ENCODE measurements around the gene EHMT1.

Gene EHMT1

GRCh38 chr9:137814841-137815240, 196.0 kb downstream of the EHMT1 start:
- Histone ChIP-seq H2AFZ (ENCODE audit: low read depth, low read length, severe bottlenecking) (no peak overlapping the region), H3F3A (ENCODE audit: insufficient read depth) (no peaks in the 10 kb centered on the region), H4K20me1 (ENCODE audit: low read depth, low read length) (no peaks in the 10 kb centered on the region), H3K4me3 (ENCODE audit: insufficient read depth, low read length, poor library complexity, severe bottlenecking) (no peak overlapping the region), H3K27ac (ENCODE audit: low read depth, low read length) (no peak overlapping the region), H3K9me2 (replicated peaks; ENCODE audit: insufficient read depth, low read length) (no peaks in the 10 kb centered on the region), H3K9me3 (ENCODE audit: insufficient read depth, low read length) (no peaks in the 10 kb centered on the region), H3K36me3 (ENCODE audit: low read length) (no peaks in the 10 kb centered on the region), H3K27me3 (ENCODE audit: low read length) (no peaks in the 10 kb centered on the region), H3K4me2 (ENCODE audit: low read depth, low read length, poor library complexity, severe bottlenecking) (no peak overlapping the region), H3K9ac (ENCODE audit: low read length) (no peak overlapping the region), H3K79me2 (ENCODE audit: insufficient read depth, low read length) (no peaks in the 10 kb centered on the region)
- no peak for TF ChIP-seq EZH2phosphoT487 (conservative IDR thresholded peaks at IDR 0.05; ENCODE audit: low read length)
- TF ChIP-seq, protein P1, sequence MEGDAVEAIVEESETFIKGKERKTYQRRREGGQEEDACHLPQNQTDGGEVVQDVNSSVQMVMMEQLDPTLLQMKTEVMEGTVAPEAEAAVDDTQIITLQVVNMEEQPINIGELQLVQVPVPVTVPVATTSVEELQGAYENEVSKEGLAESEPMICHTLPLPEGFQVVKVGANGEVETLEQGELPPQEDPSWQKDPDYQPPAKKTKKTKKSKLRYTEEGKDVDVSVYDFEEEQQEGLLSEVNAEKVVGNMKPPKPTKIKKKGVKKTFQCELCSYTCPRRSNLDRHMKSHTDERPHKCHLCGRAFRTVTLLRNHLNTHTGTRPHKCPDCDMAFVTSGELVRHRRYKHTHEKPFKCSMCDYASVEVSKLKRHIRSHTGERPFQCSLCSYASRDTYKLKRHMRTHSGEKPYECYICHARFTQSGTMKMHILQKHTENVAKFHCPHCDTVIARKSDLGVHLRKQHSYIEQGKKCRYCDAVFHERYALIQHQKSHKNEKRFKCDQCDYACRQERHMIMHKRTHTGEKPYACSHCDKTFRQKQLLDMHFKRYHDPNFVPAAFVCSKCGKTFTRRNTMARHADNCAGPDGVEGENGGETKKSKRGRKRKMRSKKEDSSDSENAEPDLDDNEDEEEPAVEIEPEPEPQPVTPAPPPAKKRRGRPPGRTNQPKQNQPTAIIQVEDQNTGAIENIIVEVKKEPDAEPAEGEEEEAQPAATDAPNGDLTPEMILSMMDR (IDR thresholded peaks at IDR 0.05; ENCODE audit: insufficient read depth, low read length, poor library complexity, severe bottlenecking): no peak

DNA sequence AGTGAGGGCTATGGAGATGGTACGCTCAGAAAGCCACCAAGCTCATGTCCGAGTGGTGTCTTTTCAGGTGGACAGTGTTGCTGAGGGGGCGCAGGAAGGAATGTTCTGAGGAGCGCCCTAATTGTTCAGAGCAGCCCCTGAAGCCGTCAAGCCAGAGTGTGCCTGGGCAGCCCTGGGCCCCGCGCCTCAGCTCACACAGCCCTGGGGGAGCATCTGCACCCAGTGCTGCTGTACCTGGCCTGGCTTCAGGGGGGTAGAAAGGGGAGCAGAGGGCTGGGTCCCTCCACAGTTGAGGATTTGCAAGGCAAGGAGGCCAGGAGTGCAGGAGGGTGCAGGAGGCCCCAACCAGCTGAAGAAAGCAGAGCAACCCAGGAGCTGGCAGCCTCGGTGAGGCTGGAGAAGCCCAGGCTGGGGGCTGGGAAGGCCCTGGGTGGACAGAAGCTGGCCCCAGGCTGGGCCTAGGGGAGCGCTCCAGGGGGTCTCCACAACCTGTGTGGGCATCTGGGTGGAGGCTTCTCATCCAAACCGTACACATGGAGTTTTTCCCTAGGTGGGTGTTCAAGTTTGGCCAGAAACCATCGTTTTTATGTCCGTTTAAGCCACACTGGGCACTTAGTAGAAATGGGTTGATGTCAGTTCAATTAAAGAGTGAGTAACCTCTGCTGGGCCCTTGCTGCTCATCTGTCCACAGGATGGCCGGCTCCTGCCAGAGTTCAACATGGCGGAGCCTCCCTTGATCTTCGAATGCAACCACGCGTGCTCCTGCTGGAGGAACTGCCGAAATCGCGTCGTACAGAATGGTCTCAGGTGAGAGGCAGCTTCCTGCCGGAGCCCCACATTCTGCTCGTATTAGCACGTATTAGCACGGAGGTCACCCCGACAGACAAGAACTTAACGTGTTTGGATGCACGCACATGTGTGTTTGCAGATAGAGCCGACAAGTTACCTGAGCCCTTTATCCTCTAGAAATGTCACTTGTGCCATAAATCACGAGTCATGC, 196.8 kb downstream of the EHMT1 start:
- Histone ChIP-seq H3K79me2 (ENCODE audit: insufficient read depth, low read length) (no peaks in the 10 kb centered on the region), H3K36me3 (ENCODE audit: low read length) (no peaks in the 10 kb centered on the region), H3K27me3 (ENCODE audit: low read length) (no peaks in the 10 kb centered on the region), H3K9me2 (replicated peaks; ENCODE audit: insufficient read depth, low read length) (no peaks in the 10 kb centered on the region), H3F3A (ENCODE audit: insufficient read depth) (no peaks in the 10 kb centered on the region), H3K4me3 (ENCODE audit: insufficient read depth, low read length, poor library complexity, severe bottlenecking) (no peak overlapping the region), H3K4me2 (ENCODE audit: low read depth, low read length, poor library complexity, severe bottlenecking) (no peak overlapping the region), H4K20me1 (ENCODE audit: low read depth, low read length) (no peaks in the 10 kb centered on the region), H3K27ac (ENCODE audit: low read depth, low read length) (no peak overlapping the region), H3K9me3 (ENCODE audit: insufficient read depth, low read length) (no peaks in the 10 kb centered on the region), H2AFZ (ENCODE audit: low read depth, low read length, severe bottlenecking) (no peak overlapping the region), H3K9ac (ENCODE audit: low read length) (no peak overlapping the region)
- TF ChIP-seq EZH2phosphoT487 (conservative IDR thresholded peaks at IDR 0.05; ENCODE audit: low read length): no peak
- TF ChIP-seq, protein P1 (IDR thresholded peaks at IDR 0.05; ENCODE audit: insufficient read depth, low read length, poor library complexity, severe bottlenecking): no peak

DNA sequence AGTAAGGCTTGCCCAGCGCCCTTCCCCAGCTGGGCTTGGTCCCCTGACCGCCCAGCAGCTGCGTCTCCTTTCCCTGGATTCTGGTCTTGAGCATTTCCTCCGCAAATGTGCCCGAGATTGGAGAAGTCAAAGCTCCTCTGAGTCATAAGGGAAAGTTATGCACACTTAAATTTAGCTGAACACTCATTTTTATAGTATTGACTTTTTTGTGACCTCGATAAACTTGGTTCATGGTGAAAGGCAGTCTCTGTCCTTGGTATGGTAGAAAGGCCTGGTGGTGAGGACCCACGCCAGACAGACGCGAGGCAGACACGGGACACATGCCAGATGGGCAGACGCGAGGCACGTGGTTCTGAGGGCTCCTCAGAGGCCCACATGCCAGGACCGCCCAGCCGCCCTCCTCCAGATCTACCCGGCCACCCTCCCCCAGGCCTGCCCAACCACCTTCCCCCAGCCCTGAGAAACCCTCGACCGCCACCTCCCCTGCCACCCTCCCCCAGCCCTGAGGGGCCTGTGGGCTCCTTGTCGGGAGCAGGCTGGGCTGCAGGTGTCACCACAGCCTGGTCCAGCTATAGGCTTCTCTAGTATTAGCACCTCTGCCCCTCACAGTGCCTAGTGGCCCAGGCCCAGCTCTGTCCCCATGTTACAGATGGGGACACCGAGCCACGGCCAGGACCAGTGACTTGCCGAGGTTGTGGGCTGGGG, 197.9 kb downstream of the EHMT1 start:
- no peaks in the 10 kb centered on the region for H4K20me1 ChIP-seq (ENCODE audit: low read depth, low read length)
- H3K4me3 ChIP-seq (ENCODE audit: insufficient read depth, low read length, poor library complexity, severe bottlenecking): no peak overlapping the region
- no peaks in the 10 kb centered on the region for H3K9me2 ChIP-seq (replicated peaks; ENCODE audit: insufficient read depth, low read length)
- no peaks in the 10 kb centered on the region for H3K27me3 ChIP-seq (ENCODE audit: low read length)
- no peak overlapping the region for H2AFZ ChIP-seq (ENCODE audit: low read depth, low read length, severe bottlenecking)
- H3K36me3 ChIP-seq (ENCODE audit: low read length): peaks cover 3% of the 10 kb centered on the region; the same call in 1 of the 2 replicates
- no peak overlapping the region for H3K27ac ChIP-seq (ENCODE audit: low read depth, low read length)
- H3K79me2 ChIP-seq (ENCODE audit: insufficient read depth, low read length): no peaks in the 10 kb centered on the region
- H3F3A ChIP-seq (ENCODE audit: insufficient read depth): no peaks in the 10 kb centered on the region
- H3K9ac ChIP-seq (ENCODE audit: low read length): no peak overlapping the region
- H3K4me2 ChIP-seq (ENCODE audit: low read depth, low read length, poor library complexity, severe bottlenecking): no peak overlapping the region
- no peaks in the 10 kb centered on the region for H3K9me3 ChIP-seq (ENCODE audit: insufficient read depth, low read length)
- TF ChIP-seq, protein P1 (IDR thresholded peaks at IDR 0.05; ENCODE audit: insufficient read depth, low read length, poor library complexity, severe bottlenecking): no peak
- no peak for TF ChIP-seq EZH2phosphoT487 (conservative IDR thresholded peaks at IDR 0.05; ENCODE audit: low read length)

Data from SU-DHL-6 (cell line).